Right atrium auricular region (tissue), 2 donors: Measurements from ENCODE around the gene LAG3. TPM values are rescaled to one million over a fixed set of nuclear protein-coding genes. Genes with fewer than 3 reads are reported as not detected.
"Not testable (repeated sequence)": the region's sequence is repeated elsewhere in the genome, so short reads cannot be mapped to it uniquely, and the experiment has no call there.

Experiments
- DNase-seq: peaks from one replicate; pipeline ENCODE4 v3.0.0-alpha.2; 2019; ENCODE audit warnings: low spot score
- H3K27ac ChIP-seq, 2 donors: fragments of 200-600 bp; sonication (generic); 1 replicate in 1 of 2; 2 replicates in 1 of 2; pipeline ENCODE4 v1.5.1; 2016 to 2019
- H3K27me3 ChIP-seq, 2 donors: fragments of 200-600 bp; sonication (generic); one replicate each; pipeline versions ENCODE4 v1.5.1 to v1.6.0; 2017 to 2019
- H3K36me3 ChIP-seq: fragments of 200-600 bp; sonication (generic); one replicate; pipeline ENCODE4 v1.5.1; 2016
- H3K4me1 ChIP-seq, 2 donors: fragments of 200-600 bp; sonication (generic); one replicate each; pipeline versions ENCODE4 v1.5.1 to v1.6.0; 2017 to 2019
- H3K4me3 ChIP-seq, 2 donors: fragments of 200-600 bp; sonication (generic); 1 replicate in 1 of 2; 2 replicates in 1 of 2; pipeline ENCODE4 v1.5.1; 2017 to 2019; ENCODE audit warnings: mild to moderate bottlenecking in 1 of 2, moderate library complexity in 1 of 2
- H3K9me3 ChIP-seq, 2 donors: fragments of 200-600 bp; sonication (generic); one replicate each; pipeline ENCODE4 v1.5.1; 2019
- total RNA-seq, 2 donors: library from RNA; depleted of rRNA; stranded (reverse); fragments of >200 nt; gene quantifications; one replicate each; pipeline ENCODE4 v1.1.0, GENCODE V29; 2016
- TF ChIP-seq, protein P1 (sequence below), 2 donors: fragments of 200-600 bp; sonication (generic); IDR thresholded peaks; one replicate each; pipeline ENCODE4 v1.5.1; 2019; ENCODE audit warnings: antibody characterized with exemption in 2 of 2

LAG3 gene
- total RNA-seq, 2 donors from 2014 or later = 0.47 TPM; not detected in 1

DNA sequence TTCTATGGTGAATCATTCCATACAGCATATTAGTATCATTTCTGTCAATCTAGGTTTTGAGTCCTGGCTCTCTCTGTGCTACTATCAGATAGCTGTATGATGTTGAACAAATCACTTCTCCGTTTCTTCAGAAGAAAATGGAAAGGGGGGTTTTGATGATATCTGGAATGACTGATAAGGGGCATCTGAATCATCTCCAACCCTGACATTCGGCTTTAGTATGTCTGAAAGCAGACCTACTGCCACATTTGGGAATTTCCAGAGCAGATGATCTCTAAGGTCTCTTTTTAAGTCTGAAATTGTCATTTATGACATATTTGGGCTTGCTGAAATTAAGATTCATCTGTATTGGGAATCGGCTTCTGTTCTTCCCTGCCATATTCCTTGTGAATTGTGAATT is 29.5 kb upstream of the LAG3 start:
- no peaks in the 10 kb centered on the region for H3K27me3 ChIP-seq
- no peaks in the 10 kb centered on the region for H3K4me1 ChIP-seq
- no peaks in the 10 kb centered on the region for H3K9me3 ChIP-seq
- DNase-seq = no peak
- H3K4me3 ChIP-seq = no peak overlapping the region
- TF ChIP-seq, protein P1, sequence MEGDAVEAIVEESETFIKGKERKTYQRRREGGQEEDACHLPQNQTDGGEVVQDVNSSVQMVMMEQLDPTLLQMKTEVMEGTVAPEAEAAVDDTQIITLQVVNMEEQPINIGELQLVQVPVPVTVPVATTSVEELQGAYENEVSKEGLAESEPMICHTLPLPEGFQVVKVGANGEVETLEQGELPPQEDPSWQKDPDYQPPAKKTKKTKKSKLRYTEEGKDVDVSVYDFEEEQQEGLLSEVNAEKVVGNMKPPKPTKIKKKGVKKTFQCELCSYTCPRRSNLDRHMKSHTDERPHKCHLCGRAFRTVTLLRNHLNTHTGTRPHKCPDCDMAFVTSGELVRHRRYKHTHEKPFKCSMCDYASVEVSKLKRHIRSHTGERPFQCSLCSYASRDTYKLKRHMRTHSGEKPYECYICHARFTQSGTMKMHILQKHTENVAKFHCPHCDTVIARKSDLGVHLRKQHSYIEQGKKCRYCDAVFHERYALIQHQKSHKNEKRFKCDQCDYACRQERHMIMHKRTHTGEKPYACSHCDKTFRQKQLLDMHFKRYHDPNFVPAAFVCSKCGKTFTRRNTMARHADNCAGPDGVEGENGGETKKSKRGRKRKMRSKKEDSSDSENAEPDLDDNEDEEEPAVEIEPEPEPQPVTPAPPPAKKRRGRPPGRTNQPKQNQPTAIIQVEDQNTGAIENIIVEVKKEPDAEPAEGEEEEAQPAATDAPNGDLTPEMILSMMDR (IDR thresholded peaks at IDR 0.05) = no peak
- peaks cover 9% of the 10 kb centered on the region for H3K36me3 ChIP-seq
- no peak overlapping the region for H3K27ac ChIP-seq

DNA sequence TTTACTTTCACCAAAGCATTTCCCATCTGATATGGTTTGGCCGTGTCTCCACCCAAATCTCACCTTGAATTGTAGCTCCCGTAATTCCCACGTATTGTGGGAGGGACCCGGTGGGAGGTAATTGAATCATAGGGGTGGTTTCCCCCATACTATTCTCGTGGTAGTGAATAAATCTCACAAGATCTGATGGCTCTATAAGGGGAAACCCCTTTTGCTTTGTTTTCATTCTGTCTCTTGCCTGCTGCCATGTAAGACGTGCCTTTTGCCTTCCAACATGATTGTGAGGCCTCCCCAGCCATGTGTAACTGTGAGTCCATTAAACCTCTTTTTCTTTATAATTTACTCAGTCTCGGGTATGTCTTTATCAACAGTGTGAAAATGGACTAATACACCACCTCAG is 29.0 kb upstream of the LAG3 start:
- DNase-seq, H3K4me3 ChIP-seq, H3K27ac ChIP-seq, H3K9me3 ChIP-seq, H3K4me1 ChIP-seq, H3K27me3 ChIP-seq: not testable (repeated sequence)
- peaks cover 14% of the 10 kb centered on the region for H3K36me3 ChIP-seq

DNA sequence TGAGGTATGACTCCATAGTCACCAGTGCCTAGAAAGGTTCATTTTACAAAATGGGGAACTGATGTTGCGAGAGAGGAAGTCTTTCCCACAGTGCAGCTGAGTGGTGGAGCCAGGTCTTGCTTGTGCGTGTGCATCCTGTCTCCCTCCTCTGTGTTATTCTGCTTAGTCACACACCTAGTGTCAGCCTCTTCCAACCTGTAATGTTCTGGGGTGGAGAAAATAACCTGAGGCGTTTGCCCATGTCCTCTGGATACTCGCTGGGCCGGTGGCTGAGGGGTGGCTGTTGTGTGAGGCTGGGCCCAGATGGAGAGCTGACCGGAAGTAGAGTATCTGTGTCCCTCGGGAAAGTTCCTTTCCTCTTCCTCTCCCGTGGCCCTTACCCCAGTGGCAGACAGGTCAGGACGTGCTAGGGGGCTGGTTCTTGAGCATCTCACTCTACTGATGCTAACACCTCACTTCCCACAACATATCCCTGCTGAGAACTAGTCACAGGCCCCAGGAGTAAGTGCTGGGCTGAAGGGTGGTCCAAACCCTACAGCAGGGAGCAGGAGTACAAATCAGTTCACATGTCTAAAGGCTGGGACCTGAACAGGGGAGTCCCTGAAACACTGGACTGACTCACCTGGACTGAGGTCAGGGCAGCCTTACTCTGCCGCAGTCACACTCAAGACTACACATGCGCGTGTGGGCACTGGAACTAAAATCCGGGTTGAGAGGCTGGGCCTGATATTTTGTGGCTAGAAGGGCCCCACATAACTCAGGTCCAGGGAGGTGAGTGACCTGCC is 26.4 kb upstream of the LAG3 start:
- H3K9me3 ChIP-seq = no peaks in the 10 kb centered on the region

DNA sequence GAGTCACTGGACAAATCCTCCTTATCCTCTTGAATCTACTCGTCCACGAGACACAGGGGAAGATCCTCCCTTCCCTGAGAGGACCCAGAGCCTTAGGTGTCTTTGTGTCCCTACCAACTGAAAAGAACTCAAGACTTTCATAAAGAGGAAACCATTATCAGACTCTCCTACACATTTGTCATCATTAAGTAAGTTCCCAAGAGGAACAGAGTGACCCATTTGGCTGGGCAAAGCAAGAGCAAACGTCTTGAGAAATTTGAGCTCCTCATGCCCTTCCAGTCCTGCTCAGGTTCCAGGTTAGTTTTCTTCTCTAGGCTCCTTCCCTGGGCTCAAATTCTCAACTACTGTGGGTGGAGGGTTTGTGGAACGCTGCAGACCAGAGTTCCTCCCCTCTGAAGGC is 25.1 kb upstream of the LAG3 start:
- DNase-seq = no peak
- TF ChIP-seq, protein P1 (IDR thresholded peaks at IDR 0.05) = no peak
- Histone ChIP-seq H3K4me3 (no peak overlapping the region), H3K4me1 (peaks cover 0 to 7% of the 10 kb centered on the region in 2 donors), H3K27me3 (no peaks in the 10 kb centered on the region), H3K9me3 (no peaks in the 10 kb centered on the region), H3K36me3 (peaks cover 47% of the 10 kb centered on the region), H3K27ac (no peak overlapping the region)

More for the DNA sequence above, 26.4 kb upstream of the LAG3 start:
- H3K27ac ChIP-seq = peak overlapping the region in 1 of 2 donors; percentile 31
- no peaks in the 10 kb centered on the region for H3K4me1 ChIP-seq
- no peaks in the 10 kb centered on the region for H3K27me3 ChIP-seq
- peaks cover 40% of the 10 kb centered on the region for H3K36me3 ChIP-seq
- H3K4me3 ChIP-seq = no peak overlapping the region
- no peak for DNase-seq
- TF ChIP-seq, protein P1 (IDR thresholded peaks at IDR 0.05) = no peak

DNA sequence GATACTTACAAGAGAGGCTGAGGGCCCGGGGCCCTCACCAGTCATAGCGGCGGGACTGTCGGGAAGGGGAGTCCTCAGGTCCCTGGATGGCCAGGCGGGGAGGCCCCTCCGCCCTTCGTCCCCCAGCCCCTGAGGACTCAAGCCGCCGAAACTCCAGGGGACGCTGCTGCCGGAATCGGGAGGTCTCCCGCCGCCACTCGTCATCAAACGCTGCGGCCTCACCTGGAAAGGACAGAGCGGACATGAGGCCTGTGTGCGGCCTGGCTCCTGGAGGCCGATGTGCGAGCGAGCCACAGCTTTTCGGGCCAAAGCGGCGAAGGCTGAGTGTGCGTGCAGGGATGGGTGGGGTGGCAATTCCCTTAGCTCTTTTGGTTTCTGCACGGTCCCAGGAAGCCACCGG is 23.6 kb upstream of the LAG3 start:
- no peaks in the 10 kb centered on the region for H3K9me3 ChIP-seq
- TF ChIP-seq, protein P1 (IDR thresholded peaks at IDR 0.05) = no peak
- peaks cover 0 to 11% of the 10 kb centered on the region in 2 donors for H3K4me1 ChIP-seq
- H3K27me3 ChIP-seq = no peaks in the 10 kb centered on the region
- H3K36me3 ChIP-seq = peaks cover 47% of the 10 kb centered on the region
- H3K27ac ChIP-seq = no peak overlapping the region
- no peak overlapping the region for H3K4me3 ChIP-seq
- DNase-seq = no peak

DNA sequence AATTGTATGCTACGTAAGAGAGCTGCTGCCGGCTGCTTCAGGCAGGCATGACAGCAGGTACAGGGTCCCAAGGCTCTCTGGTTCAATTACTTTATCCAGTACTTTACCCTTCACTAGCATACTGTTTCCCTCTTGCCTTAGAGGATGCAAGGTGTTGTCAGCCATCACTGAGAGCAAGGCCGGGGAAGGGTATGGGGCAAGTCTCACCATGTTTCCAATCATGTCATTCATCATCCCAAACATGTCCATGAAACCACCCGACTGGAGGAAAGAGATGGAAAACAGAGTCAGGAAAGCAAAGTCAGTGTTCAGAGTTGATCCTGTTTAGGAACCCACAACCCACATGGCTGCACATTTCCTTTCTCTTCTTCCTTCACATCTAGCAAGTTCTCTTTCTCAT is 21.8 kb upstream of the LAG3 start:
- Histone ChIP-seq H3K4me1 (peaks cover 0 to 17% of the 10 kb centered on the region in 2 donors), H3K4me3 (no peak overlapping the region), H3K27me3 (no peaks in the 10 kb centered on the region), H3K27ac (no peak overlapping the region), H3K36me3 (peaks cover 47% of the 10 kb centered on the region), H3K9me3 (no peaks in the 10 kb centered on the region)
- TF ChIP-seq, protein P1 (IDR thresholded peaks at IDR 0.05) = no peak
- no peak for DNase-seq
